Lung (tissue), 12 donors: ENCODE data around the gene PTCD2. TPM values are rescaled to one million over a fixed set of nuclear protein-coding genes. Genes with fewer than 3 reads are reported as not detected.

Experiments used
- ATAC-seq: fragments of 200-7000 bp; cut with Tn5 transposase; one replicate; pipeline ENCODE4 v1.9.1; 2020; ENCODE audit warnings: moderate number of reproducible peaks; ENCODE audit not compliant: insufficient read depth, low FRiP score
- DNase-seq, 3 donors: peaks; one replicate each; pipeline ENCODE4 v3.0.0-alpha.2; 2013 to 2017
- H3K27ac ChIP-seq, 2 donors: one replicate each; pipeline ENCODE4 v1.5.1; 2013; ENCODE audit warnings: mild to moderate bottlenecking in 2 of 2, moderate library complexity in 2 of 2, control low read depth in 1 of 2, inconsistent platforms in 1 of 2, low read depth in 1 of 2, low read length in 1 of 2
- H3K27me3 ChIP-seq, 3 donors: one replicate each; pipeline ENCODE4 v1.5.1; 2013; ENCODE audit warnings: low read length in 2 of 3; ENCODE audit not compliant: control insufficient read depth in 3 of 3, insufficient read depth in 3 of 3
- H3K36me3 ChIP-seq, 4 donors: one replicate each; pipeline ENCODE4 v1.5.1; 2013; ENCODE audit warnings: low read length in 4 of 4, mild to moderate bottlenecking in 1 of 4, moderate library complexity in 1 of 4; ENCODE audit not compliant: control insufficient read depth in 4 of 4, insufficient read depth in 4 of 4
- H3K4me1 ChIP-seq, 5 donors: one replicate each; pipeline ENCODE4 v1.5.1; 2013; ENCODE audit warnings: low read length in 5 of 5, mild to moderate bottlenecking in 2 of 5, moderate library complexity in 1 of 5; ENCODE audit not compliant: control insufficient read depth in 5 of 5, insufficient read depth in 5 of 5
- H3K4me3 ChIP-seq: one replicate; pipeline ENCODE4 v1.5.1; 2013; ENCODE audit warnings: mild to moderate bottlenecking, control low read depth, moderate library complexity
- H3K9ac ChIP-seq, 2 donors: one replicate each; pipeline ENCODE4 v1.5.1; 2013; ENCODE audit warnings: low read length in 2 of 2, control low read depth in 1 of 2; ENCODE audit not compliant: insufficient read depth in 1 of 2
- H3K9me3 ChIP-seq, 4 donors: one replicate each; pipeline ENCODE4 v1.5.1; 2013; ENCODE audit warnings: low read length in 3 of 4, mild to moderate bottlenecking in 1 of 4, moderate library complexity in 1 of 4; ENCODE audit not compliant: control insufficient read depth in 4 of 4, insufficient read depth in 3 of 4
- CTCF ChIP-seq: IDR thresholded peaks from 2 replicates; pipeline ENCODE4 v1.5.1; 2012; ENCODE audit warnings: mild to moderate bottlenecking; ENCODE audit errors: control extremely low read depth, extremely low read depth
- WGBS, 2 donors: extraction: QIAGEN DNeasy Blood & Tissue Kit; methylation state at CpG; one replicate each; pipeline ENCODE4 v1.1.7; 2013; 5-methylcytosine and 5-hydroxymethylcytosine counted together
- polyA plus RNA-seq, 2 donors: library from polyadenylated mRNA; stranded (reverse); fragments of 200-250 nt; gene quantifications; one replicate each; pipeline ENCODE4 v1.2.1, GENCODE V29; 2013
- total RNA-seq, 2 donors: library from RNA; depleted of rRNA in 1 of 2; stranded (reverse); fragments of >200 nt in 1 of 2; gene quantifications; one replicate each; pipeline ENCODE4 v1.2.1, GENCODE V29; 2014 to 2021
- donor health status: control.
- donor health status: control.
- donor health status: Bipolar disorder and iron deficiency.
- donor health status: healthy.
- donor health status: DM: yes; HTN: yes; CAD: no.

PTCD2 gene
- total and polyA plus RNA-seq, 4 donors, result 1.9 to 12.0 (median 6.3) TPM

GRCh38 chr5:72407078-72407477 is 86.9 kb downstream of the PTCD2 start:
- ATAC-seq (no peak), DNase-seq (no peak)
- Histone ChIP-seq H3K36me3 (no peaks in the 10 kb centered on the region), H3K4me3 (no peak overlapping the region), H3K27me3 (no peaks in the 10 kb centered on the region), H3K9me3 (no peaks in the 10 kb centered on the region), H3K4me1 (peaks cover 0 to 6% (median 4%) of the 10 kb centered on the region in 5 donors), H3K9ac (no peak overlapping the region), H3K27ac (no peak overlapping the region)
- 85 to 96% methylated on average over 3 of the region's 3 CpGs for WGBS, 2 donors
- no peak for TF ChIP-seq CTCF

- peaks cover 0 to 6% (median 4%) of the 10 kb centered on the region in 5 donors for H3K4me1 ChIP-seq
- no peak for ATAC-seq
These were observed 87.4 kb downstream of the PTCD2 start for GRCh38 chr5:72407541-72407940.

DNA sequence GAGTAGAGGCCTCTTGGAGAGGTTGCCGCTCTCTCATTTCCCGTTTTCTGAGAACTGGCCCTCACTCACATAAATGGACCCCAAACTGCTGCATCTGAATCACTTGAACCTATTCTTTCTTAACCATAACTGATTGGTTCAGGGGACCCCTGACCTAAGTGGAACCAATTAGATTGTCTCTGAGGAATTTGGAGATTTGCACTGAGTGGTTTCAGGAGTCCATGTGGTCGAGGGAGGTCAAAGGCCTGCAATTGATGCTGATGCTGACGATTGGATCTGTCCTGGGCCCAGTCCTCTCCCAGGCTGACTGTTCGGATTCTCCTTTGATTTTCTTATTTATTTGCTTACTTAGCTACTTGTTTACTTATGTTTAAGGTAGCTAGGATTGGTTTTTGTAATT is 88.0 kb downstream of the PTCD2 start:
- no peak for TF ChIP-seq CTCF
- H3K36me3 ChIP-seq, result no peaks in the 10 kb centered on the region
- no peak overlapping the region for H3K4me3 ChIP-seq
- H3K4me1 ChIP-seq, result peaks cover 0 to 5% (median under 1%) of the 10 kb centered on the region in 5 donors
- ATAC-seq, result no peak
- DNase-seq, result no peak
- H3K9ac ChIP-seq, result no peak overlapping the region
- H3K9me3 ChIP-seq, result no peaks in the 10 kb centered on the region
- H3K27me3 ChIP-seq, result no peaks in the 10 kb centered on the region
- H3K27ac ChIP-seq, result no peak overlapping the region
- WGBS, 2 donors, result 94 to 96% methylated on average over 5 of the region's 5 CpGs

More at GRCh38 chr5:72407541-72407940, 87.4 kb downstream of the PTCD2 start:
- 74 to 88% methylated on average over 2 of the region's 2 CpGs for WGBS, 2 donors
- no peak for TF ChIP-seq CTCF
- no peaks in the 10 kb centered on the region for H3K27me3 ChIP-seq
- no peak overlapping the region for H3K9ac ChIP-seq
- no peak overlapping the region for H3K4me3 ChIP-seq
- H3K36me3 ChIP-seq, result no peaks in the 10 kb centered on the region
- DNase-seq, result no peak
- H3K9me3 ChIP-seq, result no peaks in the 10 kb centered on the region
- no peak overlapping the region for H3K27ac ChIP-seq

DNA sequence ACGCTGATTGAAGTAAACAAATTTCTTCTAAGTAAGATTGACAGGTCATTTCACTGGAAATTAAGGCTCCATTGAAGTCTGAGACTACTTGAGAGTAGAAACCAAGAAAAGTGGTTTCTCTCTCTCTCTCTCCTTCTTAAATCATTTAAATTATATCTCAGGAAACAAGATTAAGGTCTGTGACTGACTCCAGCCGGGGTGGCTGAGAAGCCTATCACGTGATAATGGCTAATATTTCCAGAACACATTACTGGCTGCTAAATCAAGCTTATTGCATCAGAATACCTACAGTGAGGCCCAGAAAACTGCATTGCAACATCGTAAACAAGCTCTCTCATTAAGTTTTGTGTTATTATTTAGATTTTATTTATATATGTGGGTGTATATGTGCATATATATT is 88.4 kb downstream of the PTCD2 start:
- 45 to 54% methylated on average over 4 of the region's 4 CpGs for WGBS, 2 donors
- H3K27ac ChIP-seq, result no peak overlapping the region
- no peak for ATAC-seq
- no peak for TF ChIP-seq CTCF
- no peak overlapping the region for H3K4me3 ChIP-seq
- H3K4me1 ChIP-seq, result peaks cover 0 to 4% (median 0%) of the 10 kb centered on the region in 5 donors
- H3K36me3 ChIP-seq, result no peaks in the 10 kb centered on the region
- H3K9ac ChIP-seq, result no peak overlapping the region
- peak in 2 of 3 donors; percentile 66 to 85 for DNase-seq
- no peaks in the 10 kb centered on the region for H3K27me3 ChIP-seq
- H3K9me3 ChIP-seq, result no peaks in the 10 kb centered on the region
